ENCODE results near the gene FOXF2.

Gene FOXF2

DNA sequence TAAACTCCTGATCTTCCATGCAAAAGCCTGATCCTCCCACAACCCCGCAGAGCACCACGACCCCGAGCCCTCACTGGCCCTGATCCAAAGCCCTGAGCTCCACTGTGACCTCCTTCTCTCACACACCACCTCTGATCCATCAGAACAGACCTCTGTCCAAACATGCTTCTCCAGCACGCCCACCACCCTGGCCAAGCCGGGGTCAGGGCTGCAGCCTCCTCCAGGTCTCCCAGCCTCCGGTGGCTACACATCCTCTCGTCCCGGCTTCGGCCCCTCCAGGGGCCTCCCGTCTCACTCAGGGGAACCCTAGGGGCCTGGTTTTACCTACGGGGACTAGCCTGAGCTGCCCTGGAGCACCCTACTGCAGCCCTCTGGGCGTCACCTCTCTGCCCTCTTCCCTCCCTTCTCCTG lies 49.1 kb downstream of the FOXF2 start:
- DNase-seq: no peak

DNA sequence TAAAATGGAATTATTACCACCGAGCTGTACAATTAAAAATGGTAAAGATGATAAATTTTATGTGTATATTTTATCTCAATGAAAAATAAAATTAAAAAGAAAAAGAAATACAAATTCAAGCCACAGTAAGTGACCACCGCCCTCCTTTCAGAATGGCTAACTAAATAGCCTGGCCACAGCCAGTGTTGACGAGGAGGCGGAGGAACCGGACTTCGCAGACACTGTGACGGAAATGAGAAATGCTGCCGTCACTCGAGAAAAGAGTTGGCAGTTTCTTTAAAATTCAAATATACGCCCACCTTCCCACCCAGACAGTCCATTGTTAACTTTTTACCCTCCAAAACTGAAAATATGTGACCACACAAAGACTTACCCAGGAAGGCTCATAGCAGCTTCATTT lies 50.0 kb downstream of the FOXF2 start:
- no peak for DNase-seq

DNA sequence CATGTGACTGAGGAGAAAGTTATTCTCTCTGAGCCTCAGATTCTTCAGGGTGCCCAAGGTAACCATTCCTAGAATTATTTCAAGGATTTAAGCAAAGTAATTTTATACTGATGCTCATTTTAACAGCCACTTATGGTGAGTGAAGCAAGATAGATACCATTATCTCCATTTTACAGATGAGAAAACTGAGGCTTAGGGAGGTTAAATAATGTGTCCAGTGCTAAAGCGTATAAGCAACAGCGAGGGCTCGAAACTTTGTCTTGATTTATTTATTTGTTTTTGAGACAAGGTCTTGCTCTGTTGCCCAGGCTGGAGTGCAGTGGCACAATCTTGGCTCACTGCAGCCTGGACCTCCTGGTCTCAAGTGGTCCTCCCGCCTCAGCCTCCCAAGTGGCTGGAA lies 53.6 kb downstream of the FOXF2 start:
- no peak for DNase-seq

Data from amygdala (tissue), 56 donors.